T-helper 2 cell (primary cell): ENCODE results near the gene PLEKHM3.

Source experiments
- DNase-seq, 5 experiments: peaks; one replicate each; pipeline versions ENCODE4 v3.0.0 to v3.0.0-alpha.2; 2012 to 2022

The PLEKHM3 gene

DNA sequence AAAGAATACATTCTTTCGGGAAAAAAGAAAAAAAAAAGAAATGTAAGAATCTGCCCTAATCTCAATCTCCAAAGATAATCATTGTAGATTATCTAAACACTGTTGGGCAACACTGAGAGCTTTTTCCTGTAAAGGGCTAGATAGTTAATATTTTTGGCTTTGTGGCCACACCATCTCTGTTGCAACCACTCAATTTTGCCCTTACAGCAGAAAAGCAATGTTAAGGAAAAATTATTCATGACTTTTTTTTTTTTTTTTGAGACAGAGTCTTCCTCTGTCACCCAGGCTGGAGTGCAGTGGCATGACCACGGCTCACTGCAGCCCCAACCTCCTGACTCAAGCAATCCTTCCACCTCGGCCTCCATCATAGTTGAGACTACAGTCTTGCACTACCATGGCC, 238.3 kb downstream of the PLEKHM3 start:
- no peak for DNase-seq

- no peak for DNase-seq
Measured at GRCh38 chr2:207784898-207785297, 240.4 kb downstream of the PLEKHM3 start.

DNA sequence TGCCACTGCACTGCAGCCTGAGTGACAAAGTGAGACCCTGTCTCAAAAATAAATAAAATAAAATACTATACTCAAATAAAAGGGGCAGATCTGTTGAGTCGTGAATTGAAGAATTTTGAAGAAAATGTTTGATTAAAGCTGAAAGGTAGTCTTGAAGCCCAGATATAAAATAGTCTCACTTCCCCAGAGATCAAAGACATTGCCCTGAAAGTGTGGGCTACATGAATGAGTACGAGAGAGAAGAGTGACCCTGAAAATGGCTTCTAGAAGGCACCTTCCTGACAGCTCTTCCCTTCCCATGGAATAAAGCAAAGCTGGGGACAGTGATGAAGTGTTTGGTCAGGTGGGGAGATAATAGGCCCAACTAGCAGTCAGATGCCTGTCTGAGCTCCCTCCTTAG, 241.8 kb downstream of the PLEKHM3 start:
- no peak for DNase-seq

DNA sequence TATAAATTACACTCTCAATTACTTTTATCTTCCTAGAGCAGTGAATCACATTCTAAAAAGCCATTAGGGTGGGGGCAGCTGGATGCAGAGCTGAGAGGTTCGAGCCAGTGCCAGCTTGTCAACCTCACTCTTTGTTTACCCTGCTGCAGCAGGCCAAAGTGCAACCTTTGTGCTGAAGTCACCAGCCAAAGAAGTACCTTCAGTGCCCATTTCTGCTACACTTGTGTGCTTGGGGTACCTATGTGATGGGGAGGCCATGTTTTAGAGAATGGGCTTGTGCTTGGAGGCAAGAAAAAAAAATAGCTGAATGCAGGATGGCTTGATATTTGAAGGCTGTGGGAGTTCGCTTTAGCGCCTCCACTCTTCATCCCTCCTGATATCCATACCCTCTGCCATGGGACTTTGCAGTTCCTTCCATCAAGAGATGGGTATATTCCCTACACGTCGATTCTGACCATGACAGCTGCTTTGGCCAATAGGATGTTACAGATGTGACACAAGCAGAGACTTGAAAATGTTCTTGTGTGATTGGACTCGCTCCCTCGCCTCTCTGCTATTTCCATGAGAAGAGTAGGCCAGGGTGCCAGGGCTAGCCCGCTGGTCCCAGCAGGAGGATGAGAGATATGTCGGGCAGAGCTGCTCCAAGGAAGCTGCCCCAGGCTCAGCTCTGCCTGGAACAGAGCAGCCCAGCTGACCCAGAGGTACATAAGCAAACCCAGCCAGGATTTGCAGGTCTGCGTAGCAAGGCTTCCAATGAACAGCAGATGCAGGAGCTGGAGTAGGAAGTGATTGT, 242.9 kb downstream of the PLEKHM3 start:
- DNase-seq = no peak

GRCh38 chr2:207779523-207779922, 245.8 kb downstream of the PLEKHM3 start:
- no peak for DNase-seq

GRCh38 chr2:207778298-207778882, 246.9 kb downstream of the PLEKHM3 start:
- no peak for DNase-seq

DNA sequence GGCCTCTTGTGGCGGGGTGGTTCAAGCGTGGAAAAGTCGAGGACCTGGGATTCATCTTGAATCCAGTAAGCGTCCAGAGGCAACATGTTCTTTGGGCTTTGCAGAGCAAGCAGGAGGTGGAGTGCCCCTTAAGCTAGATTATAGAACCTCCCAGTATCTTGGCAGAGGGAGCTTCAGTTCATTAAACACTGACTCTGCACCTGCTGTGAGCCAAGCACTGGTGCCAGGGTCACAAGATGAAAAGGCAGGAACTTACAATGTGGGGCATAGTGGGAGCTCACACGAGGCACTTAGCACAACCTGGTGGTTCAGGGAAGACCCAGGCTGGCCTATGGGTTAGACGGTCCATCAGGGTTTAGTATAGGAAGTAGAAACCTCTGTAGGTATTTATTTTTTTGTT, 248.2 kb downstream of the PLEKHM3 start:
- DNase-seq = no peak

- no peak for DNase-seq
Measured at GRCh38 chr2:207775473-207775872, 249.9 kb downstream of the PLEKHM3 start.

GRCh38 chr2:207772844-207773205, 252.5 kb downstream of the PLEKHM3 start:
- DNase-seq = no peak

DNA sequence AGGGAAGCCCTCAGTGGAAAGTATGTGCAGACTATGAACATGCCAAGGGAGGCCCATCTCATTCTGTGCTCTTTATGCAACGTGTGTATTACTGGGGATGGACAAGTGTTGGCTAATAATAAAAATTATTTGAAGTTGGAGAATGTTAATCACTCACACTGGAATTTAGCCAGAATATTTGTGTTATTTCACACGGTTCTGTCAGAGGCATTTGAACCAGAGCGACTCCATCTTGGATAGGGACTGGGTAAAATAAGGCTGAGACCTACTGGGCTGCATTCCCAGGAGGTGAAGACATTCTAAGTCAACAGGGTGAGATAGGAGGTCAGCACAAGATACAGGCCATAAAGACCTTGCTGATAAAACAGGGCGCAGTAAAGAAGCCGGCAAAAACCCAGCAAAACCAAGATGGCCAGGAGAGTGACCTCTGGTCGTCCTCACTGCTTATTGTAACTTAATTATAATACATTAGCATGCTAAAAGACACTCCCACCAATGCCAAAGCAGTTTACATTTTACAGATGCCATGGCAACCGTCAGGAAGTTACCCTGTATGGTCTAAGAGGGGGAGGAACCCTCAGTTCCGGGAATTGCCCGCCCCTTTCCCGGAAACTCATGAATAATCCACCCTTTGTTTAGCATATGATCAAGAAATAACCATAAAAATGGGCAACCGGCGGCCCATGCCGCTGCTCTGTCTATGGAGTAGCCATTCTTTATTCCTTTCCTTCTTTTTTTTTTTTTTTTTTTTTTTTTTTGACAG, 253.1 kb downstream of the PLEKHM3 start:
- peak in 1 of 5 experiments; percentile 38 for DNase-seq

- DNase-seq = no peak
Measured at GRCh38 chr2:207771421-207771820, 253.9 kb downstream of the PLEKHM3 start.
